Osteoblast (primary cell): ENCODE data around the gene DDX51. TPM values are rescaled to one million over a fixed set of nuclear protein-coding genes. Genes with fewer than 3 reads are reported as not detected.
A peak's percentile ranks its signal among the peaks of the same experiment; 100 is the strongest.

ENCODE experiments used
- DNase-seq: peaks from one replicate; pipeline ENCODE4 v3.0.0; 2011; ENCODE audit warnings: low spot score, mixed read lengths; ENCODE audit not compliant: insufficient read length; ENCODE audit errors: missing footprints
- H2AFZ ChIP-seq: 2 replicates; pipeline ENCODE4 v1.6.0; 2011; ENCODE audit warnings: mild to moderate bottlenecking, low read length
- H3K27ac ChIP-seq: 2 replicates; pipeline ENCODE4 v1.5.1; 2011; ENCODE audit warnings: mild to moderate bottlenecking, low read depth, low read length, moderate library complexity
- H3K27me3 ChIP-seq: 2 replicates; pipeline ENCODE4 v1.6.0; 2012; ENCODE audit warnings: mild to moderate bottlenecking, control low read depth, inconsistent platforms, low read length, moderate library complexity; ENCODE audit not compliant: insufficient read depth
- H3K36me3 ChIP-seq: 2 replicates; pipeline ENCODE4 v1.5.1; 2011; ENCODE audit warnings: mild to moderate bottlenecking, low read length, control low read depth, moderate library complexity; ENCODE audit not compliant: insufficient read depth
- H3K4me1 ChIP-seq: 2 replicates; pipeline ENCODE4 v1.5.1; 2011; ENCODE audit warnings: mild to moderate bottlenecking, low read length, control low read depth, moderate library complexity; ENCODE audit not compliant: insufficient read depth
- H3K4me2 ChIP-seq: 2 replicates; pipeline ENCODE4 v1.6.0; 2011; ENCODE audit warnings: mild to moderate bottlenecking, low read length; ENCODE audit not compliant: insufficient read depth
- H3K4me3 ChIP-seq: fragments of 200-600 bp; sonication (generic); 3 replicates; pipeline ENCODE4 v1.5.1; 2012; ENCODE audit warnings: mild to moderate bottlenecking, low read length, inconsistent platforms; ENCODE audit not compliant: insufficient read depth
- H3K79me2 ChIP-seq: 2 replicates; pipeline ENCODE4 v1.6.0; 2012; ENCODE audit warnings: mild to moderate bottlenecking, low read length, control low read depth, inconsistent platforms; ENCODE audit not compliant: insufficient read depth
- H3K9me3 ChIP-seq: 2 replicates; pipeline ENCODE4 v1.5.1; 2011; ENCODE audit warnings: low read depth, low read length, control low read depth
- H4K20me1 ChIP-seq: 2 replicates; pipeline ENCODE4 v1.6.0; 2012; ENCODE audit warnings: mild to moderate bottlenecking, low read length, control low read depth; ENCODE audit not compliant: insufficient read depth
- CTCF ChIP-seq: IDR thresholded peaks from 2 replicates; pipeline ENCODE4 v1.5.1; 2011; ENCODE audit warnings: mild to moderate bottlenecking, low read depth, low read length, moderate library complexity; ENCODE audit errors: extremely low read depth
- total RNA-seq: library from RNA; depleted of rRNA; stranded (reverse); fragments of >200 nt; gene quantifications from 2 replicates; pipeline ENCODE4 v1.2.3, GENCODE V29; 2012

The DDX51 gene
- total RNA-seq, 1 donor, result 6.2 TPM

- Histone ChIP-seq H2AFZ (peak overlapping the region; percentile 57), H3K36me3 (no peaks in the 10 kb centered on the region), H3K79me2 (no peaks in the 10 kb centered on the region), H4K20me1 (no peaks in the 10 kb centered on the region), H3K27ac (no peak overlapping the region), H3K4me1 (no peaks in the 10 kb centered on the region), H3K4me3 (peak overlapping the region; percentile 70), H3K4me2 (peak overlapping the region; percentile 85), H3K27me3 (no peaks in the 10 kb centered on the region), H3K9me3 (peaks cover 10% of the 10 kb centered on the region)
- TF ChIP-seq CTCF, result no peak
- peak; percentile 87 for DNase-seq
Observed at GRCh38 chr12:132190012-132190755, 46.1 kb upstream of the DDX51 start.

GRCh38 chr12:132189378-132190011 is 45.4 kb upstream of the DDX51 start:
- Histone ChIP-seq H3K36me3 (no peaks in the 10 kb centered on the region), H3K4me3 (peak overlapping the region; percentile 70), H4K20me1 (no peaks in the 10 kb centered on the region), H3K27ac (no peak overlapping the region), H3K4me1 (no peaks in the 10 kb centered on the region), H2AFZ (peak overlapping the region; percentile 88), H3K9me3 (peaks cover 10% of the 10 kb centered on the region), H3K4me2 (peak overlapping the region; percentile 85), H3K27me3 (peaks cover under 1% of the 10 kb centered on the region), H3K79me2 (no peaks in the 10 kb centered on the region)
- TF ChIP-seq CTCF, result no peak
- DNase-seq, result peak; percentile 99

- Histone ChIP-seq H3K4me3 (peak overlapping the region; percentile 70), H3K27me3 (peaks cover 6% of the 10 kb centered on the region), H3K36me3 (no peaks in the 10 kb centered on the region), H3K4me2 (peak overlapping the region; percentile 85), H2AFZ (peak overlapping the region; percentile 88), H3K9me3 (peaks cover 6% of the 10 kb centered on the region), H3K27ac (no peak overlapping the region), H4K20me1 (no peaks in the 10 kb centered on the region), H3K4me1 (no peaks in the 10 kb centered on the region), H3K79me2 (no peaks in the 10 kb centered on the region)
- DNase-seq, result no peak
- no peak for TF ChIP-seq CTCF
Observed at GRCh38 chr12:132188916-132189325, 44.8 kb upstream of the DDX51 start.

GRCh38 chr12:132188451-132188901 is 44.4 kb upstream of the DDX51 start:
- no peak for TF ChIP-seq CTCF
- no peak for DNase-seq
- H3K27me3 ChIP-seq, result peaks cover 10% of the 10 kb centered on the region
- H3K4me3 ChIP-seq, result no peak overlapping the region
- H3K9me3 ChIP-seq, result peaks cover 2% of the 10 kb centered on the region
- H2AFZ ChIP-seq, result no peak overlapping the region
- no peak overlapping the region for H3K27ac ChIP-seq
- no peaks in the 10 kb centered on the region for H3K4me1 ChIP-seq
- no peaks in the 10 kb centered on the region for H3K36me3 ChIP-seq
- no peaks in the 10 kb centered on the region for H4K20me1 ChIP-seq
- H3K4me2 ChIP-seq, result no peak overlapping the region
- no peaks in the 10 kb centered on the region for H3K79me2 ChIP-seq
